Panc1 (cell line): Measurements from ENCODE around the gene C10orf143. TPM values are rescaled to one million over a fixed set of nuclear protein-coding genes. Genes with fewer than 3 reads are reported as not detected.

Experiments
- ATAC-seq: fragments of 200-7000 bp; cut with Tn5 transposase; 2 replicates; pipeline ENCODE4 v1.9.1; 2020; ENCODE audit warnings: mild to moderate bottlenecking, moderate library complexity
- BruUV-seq: library from RNA; stranded (reverse); fragments of 400-500 nt; replicated peaks from 2 replicates; lab custom pipeline; 2021; lab: Mats Ljungman, UMichigan
- CTCF ChIA-PET: fragments of 300-600 bp; sonication (Branson Sonifier 250); formaldehyde crosslinking; loops from one replicate; lab custom pipeline; 2022; ENCODE audit warnings: antibody characterized with exemption; lab: Charles Lee
- POLR2A ChIA-PET: fragments of 300-600 bp; sonication (Branson Sonifier 250); formaldehyde crosslinking; loops from one replicate; lab custom pipeline; 2022; ENCODE audit warnings: antibody characterized with exemption; lab: Charles Lee
- DNase-seq: peaks from one replicate; pipeline ENCODE4 v3.0.0-alpha.2; 2010; ENCODE audit warnings: low read depth, low spot score
- H3K27ac ChIP-seq: 2 replicates; pipeline ENCODE4 v1.5.1; 2011; ENCODE audit warnings: mild to moderate bottlenecking, low read length, inconsistent platforms
- H3K27me3 ChIP-seq: fragments of 200-500 bp; sonication (Bioruptor generic); 2 replicates; pipeline ENCODE4 v1.6.0; 2014; ENCODE audit warnings: low read length, inconsistent platforms; ENCODE audit not compliant: control insufficient read depth, insufficient read depth
- H3K36me3 ChIP-seq: fragments of 200-500 bp; sonication (Bioruptor generic); 2 replicates; pipeline ENCODE4 v1.5.1; 2014; ENCODE audit warnings: inconsistent platforms, mild to moderate bottlenecking, low read length, moderate library complexity; ENCODE audit not compliant: control insufficient read depth, insufficient read depth
- H3K4me1 ChIP-seq: 2 replicates; pipeline ENCODE4 v1.5.1; 2011; ENCODE audit warnings: inconsistent platforms, mild to moderate bottlenecking, low read length, moderate library complexity; ENCODE audit not compliant: control insufficient read depth, insufficient read depth
- H3K4me3 ChIP-seq, 2 experiments: 2 replicates each; pipeline ENCODE4 v1.5.1; 2011 to 2012; ENCODE audit warnings: low read depth in 2 of 2, low read length in 2 of 2, mild to moderate bottlenecking in 2 of 2, inconsistent platforms in 1 of 2, moderate library complexity in 1 of 2
- H3K9me3 ChIP-seq: fragments of 200-500 bp; sonication (Bioruptor generic); 2 replicates; pipeline ENCODE4 v1.5.1; 2014; ENCODE audit warnings: low read depth, mild to moderate bottlenecking, inconsistent platforms, low read length, moderate library complexity; ENCODE audit not compliant: control insufficient read depth, insufficient read depth
- POLR2AphosphoS5 ChIP-seq: IDR thresholded peaks from 2 replicates; pipeline ENCODE4 v1.6.1; 2012; ENCODE audit warnings: mild to moderate bottlenecking, low read depth, low read length, moderate library complexity
- SIN3A ChIP-seq: IDR thresholded peaks from 2 replicates; pipeline ENCODE4 v1.6.1; 2012; ENCODE audit warnings: low read depth, mild to moderate bottlenecking, low read length, moderate library complexity, borderline replicate concordance; ENCODE audit not compliant: insufficient read depth
- TCF7L2 ChIP-seq: IDR thresholded peaks from 2 replicates; pipeline ENCODE4 v1.6.1; 2011; ENCODE audit warnings: mild to moderate bottlenecking, low read depth, low read length, inconsistent platforms
- in situ Hi-C: cut with HindIII; loops from 2 replicates; pipeline ENCODE4 v1.10.0; 2016; ENCODE audit warnings: low sequenced_read_pairs, low pct_unique_long_range_greater_than_20kb
- intact Hi-C: fragments of 100-400 bp; cut with micrococcal nuclease; formaldehyde crosslinking; loops from one replicate; pipeline ENCODE4 v1.10.0; 2022; ENCODE audit not compliant: unreplicated experiment
- total RNA-seq: library from RNA; stranded (reverse); gene quantifications from one replicate; pipeline ENCODE4 v1.2.1, GENCODE V29; 2021; ENCODE audit not compliant: unreplicated experiment
- TF ChIP-seq, protein P1 (sequence below): fragments of 450-650 bp; IDR thresholded peaks from 2 replicates; pipeline ENCODE4 v1.5.1; 2017; ENCODE audit warnings: mild to moderate bottlenecking
- TF ChIP-seq, protein P2 (sequence below), 2 experiments: IDR thresholded peaks; 2 replicates each; pipeline ENCODE4 v1.6.1; 2011 to 2012; ENCODE audit warnings: low read depth in 2 of 2, control low read depth in 1 of 2, low read length in 1 of 2, mild to moderate bottlenecking in 1 of 2, moderate library complexity in 1 of 2; ENCODE audit not compliant: insufficient read depth in 1 of 2

C10orf143 gene
- total RNA-seq, 1 experiment from 2014 or later, result 1.0 TPM

DNA sequence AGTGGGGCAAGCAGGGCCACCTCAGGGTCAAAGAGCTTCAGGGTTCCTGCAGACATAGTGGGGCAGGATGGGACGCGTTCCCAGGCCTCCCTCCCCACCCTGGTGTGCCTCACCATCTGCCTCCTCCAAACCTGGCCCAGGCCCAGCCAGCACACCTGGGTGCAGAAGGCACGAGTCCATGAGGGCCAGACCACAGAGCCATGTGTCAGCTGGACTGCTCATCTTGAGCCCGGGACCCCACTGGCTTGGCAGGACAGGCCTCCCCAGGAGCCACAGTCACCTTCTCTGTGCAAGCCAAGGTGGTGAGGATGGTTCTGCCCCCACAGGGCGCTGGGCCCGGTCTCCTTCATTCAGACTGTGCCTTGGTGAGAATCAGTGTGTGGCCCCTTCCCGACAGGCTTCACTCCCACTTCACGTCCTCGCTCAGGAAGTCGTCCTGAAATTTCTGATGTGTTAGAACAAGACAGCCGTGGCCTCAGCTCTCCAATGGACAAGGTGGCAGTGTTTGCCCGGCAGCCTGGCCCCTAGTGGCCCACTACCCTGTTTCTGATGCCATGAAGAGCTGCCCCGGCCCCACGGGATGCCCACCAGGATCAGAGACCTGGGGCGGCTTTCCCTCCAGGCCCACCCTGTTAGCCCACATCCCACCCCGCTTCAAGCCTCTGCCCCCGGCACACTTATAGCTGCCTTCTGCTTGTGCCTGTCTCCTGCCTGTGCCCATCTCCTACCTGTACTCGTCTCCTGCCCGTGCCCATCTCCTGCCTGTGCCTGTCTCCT lies 87.0 kb downstream of the C10orf143 start:
- intact Hi-C loops (no loop called here), in situ Hi-C loops (no loop called here)
- no peaks in the 10 kb centered on the region for H3K4me1 ChIP-seq
- CTCF ChIA-PET, result no interaction called here
- no peaks in the 10 kb centered on the region for H3K9me3 ChIP-seq
- TF ChIP-seq, protein P1, sequence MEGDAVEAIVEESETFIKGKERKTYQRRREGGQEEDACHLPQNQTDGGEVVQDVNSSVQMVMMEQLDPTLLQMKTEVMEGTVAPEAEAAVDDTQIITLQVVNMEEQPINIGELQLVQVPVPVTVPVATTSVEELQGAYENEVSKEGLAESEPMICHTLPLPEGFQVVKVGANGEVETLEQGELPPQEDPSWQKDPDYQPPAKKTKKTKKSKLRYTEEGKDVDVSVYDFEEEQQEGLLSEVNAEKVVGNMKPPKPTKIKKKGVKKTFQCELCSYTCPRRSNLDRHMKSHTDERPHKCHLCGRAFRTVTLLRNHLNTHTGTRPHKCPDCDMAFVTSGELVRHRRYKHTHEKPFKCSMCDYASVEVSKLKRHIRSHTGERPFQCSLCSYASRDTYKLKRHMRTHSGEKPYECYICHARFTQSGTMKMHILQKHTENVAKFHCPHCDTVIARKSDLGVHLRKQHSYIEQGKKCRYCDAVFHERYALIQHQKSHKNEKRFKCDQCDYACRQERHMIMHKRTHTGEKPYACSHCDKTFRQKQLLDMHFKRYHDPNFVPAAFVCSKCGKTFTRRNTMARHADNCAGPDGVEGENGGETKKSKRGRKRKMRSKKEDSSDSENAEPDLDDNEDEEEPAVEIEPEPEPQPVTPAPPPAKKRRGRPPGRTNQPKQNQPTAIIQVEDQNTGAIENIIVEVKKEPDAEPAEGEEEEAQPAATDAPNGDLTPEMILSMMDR, result no peak
- TF ChIP-seq TCF7L2, result no peak
- TF ChIP-seq, protein P2, sequence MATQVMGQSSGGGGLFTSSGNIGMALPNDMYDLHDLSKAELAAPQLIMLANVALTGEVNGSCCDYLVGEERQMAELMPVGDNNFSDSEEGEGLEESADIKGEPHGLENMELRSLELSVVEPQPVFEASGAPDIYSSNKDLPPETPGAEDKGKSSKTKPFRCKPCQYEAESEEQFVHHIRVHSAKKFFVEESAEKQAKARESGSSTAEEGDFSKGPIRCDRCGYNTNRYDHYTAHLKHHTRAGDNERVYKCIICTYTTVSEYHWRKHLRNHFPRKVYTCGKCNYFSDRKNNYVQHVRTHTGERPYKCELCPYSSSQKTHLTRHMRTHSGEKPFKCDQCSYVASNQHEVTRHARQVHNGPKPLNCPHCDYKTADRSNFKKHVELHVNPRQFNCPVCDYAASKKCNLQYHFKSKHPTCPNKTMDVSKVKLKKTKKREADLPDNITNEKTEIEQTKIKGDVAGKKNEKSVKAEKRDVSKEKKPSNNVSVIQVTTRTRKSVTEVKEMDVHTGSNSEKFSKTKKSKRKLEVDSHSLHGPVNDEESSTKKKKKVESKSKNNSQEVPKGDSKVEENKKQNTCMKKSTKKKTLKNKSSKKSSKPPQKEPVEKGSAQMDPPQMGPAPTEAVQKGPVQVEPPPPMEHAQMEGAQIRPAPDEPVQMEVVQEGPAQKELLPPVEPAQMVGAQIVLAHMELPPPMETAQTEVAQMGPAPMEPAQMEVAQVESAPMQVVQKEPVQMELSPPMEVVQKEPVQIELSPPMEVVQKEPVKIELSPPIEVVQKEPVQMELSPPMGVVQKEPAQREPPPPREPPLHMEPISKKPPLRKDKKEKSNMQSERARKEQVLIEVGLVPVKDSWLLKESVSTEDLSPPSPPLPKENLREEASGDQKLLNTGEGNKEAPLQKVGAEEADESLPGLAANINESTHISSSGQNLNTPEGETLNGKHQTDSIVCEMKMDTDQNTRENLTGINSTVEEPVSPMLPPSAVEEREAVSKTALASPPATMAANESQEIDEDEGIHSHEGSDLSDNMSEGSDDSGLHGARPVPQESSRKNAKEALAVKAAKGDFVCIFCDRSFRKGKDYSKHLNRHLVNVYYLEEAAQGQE (IDR thresholded peaks at IDR 0.05; ENCODE audit: insufficient read depth in 1 of 2, low read depth in 2 of 2, low read length in 1 of 2), result no peak
- TF ChIP-seq SIN3A, result no peak
- TF ChIP-seq POLR2AphosphoS5, result no peak
- POLR2A ChIA-PET, result no interaction called here
- no peaks in the 10 kb centered on the region for H3K36me3 ChIP-seq
- H3K27me3 ChIP-seq, result no peaks in the 10 kb centered on the region
- DNase-seq, result no peak
- no peak overlapping the region for H3K4me3 ChIP-seq
- H3K27ac ChIP-seq, result no peak overlapping the region
- ATAC-seq, result 0 out of 2 replicates have a peak, but pooled peaks have one; percentile 20
- BruUV-seq, result no TSS peak

DNA sequence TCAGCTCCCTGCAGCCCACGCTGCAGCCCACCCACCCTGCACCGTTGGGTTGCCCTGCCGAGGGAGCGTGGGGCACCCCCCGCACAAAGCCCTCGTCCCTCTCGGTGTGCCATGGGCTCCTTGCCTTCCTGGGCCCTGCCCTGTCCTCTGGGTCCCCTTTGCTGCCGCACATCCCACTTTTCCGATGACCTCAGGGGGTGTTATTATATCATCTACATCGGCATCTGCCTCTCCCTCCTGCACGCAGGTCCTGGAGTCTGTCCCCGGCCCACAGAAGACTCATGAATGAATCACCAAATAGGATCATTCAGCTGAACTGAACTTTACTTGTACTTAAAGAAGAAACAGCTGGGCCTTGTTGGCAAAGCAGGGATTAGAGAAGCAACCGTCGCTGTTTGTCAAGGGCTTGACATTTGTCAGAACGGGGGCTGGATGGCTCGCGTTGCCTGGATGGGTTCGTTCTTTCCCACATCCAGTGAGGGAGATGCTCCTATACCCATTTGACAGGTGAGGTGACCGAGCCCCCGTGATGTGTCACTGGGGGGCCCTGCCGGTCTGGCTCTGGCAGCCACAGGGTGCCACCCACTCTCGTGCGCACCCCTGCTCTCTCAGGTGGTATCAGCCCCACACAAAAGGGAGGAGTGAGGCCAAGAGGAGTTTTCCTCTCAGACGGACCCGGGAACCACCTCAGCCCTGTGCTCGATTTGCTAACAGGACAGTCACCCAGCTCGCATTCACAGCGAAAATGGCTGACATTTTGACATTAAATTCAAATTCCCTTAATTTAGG lies 87.9 kb downstream of the C10orf143 start:
- ChIA-PET POLR2A (no interaction called here), CTCF (no interaction called here)
- Histone ChIP-seq H3K4me3 (no peak overlapping the region), H3K36me3 (no peaks in the 10 kb centered on the region), H3K27me3 (no peaks in the 10 kb centered on the region), H3K4me1 (no peaks in the 10 kb centered on the region), H3K27ac (no peak overlapping the region), H3K9me3 (no peaks in the 10 kb centered on the region)
- ATAC-seq (no peak), DNase-seq (no peak)
- TF ChIP-seq TCF7L2, result no peak
- TF ChIP-seq, protein P2 (IDR thresholded peaks at IDR 0.05; ENCODE audit: insufficient read depth in 1 of 2, low read depth in 2 of 2, low read length in 1 of 2), result no peak
- no peak for TF ChIP-seq POLR2AphosphoS5
- TF ChIP-seq, protein P1, result no peak
- no peak for TF ChIP-seq SIN3A
- in situ Hi-C loops, result no loop called here
- no TSS peak for BruUV-seq
- intact Hi-C loops, result no loop called here
